Ishikawa (cell line): Measurements from ENCODE around the gene B3GALT4.

ENCODE experiments used
- CEBPB ChIP-seq: IDR thresholded peaks from 2 replicates; pipeline ENCODE4 v1.6.1; 2012
- EP300 ChIP-seq: IDR thresholded peaks from 2 replicates; pipeline ENCODE4 v1.6.1; 2012; ENCODE audit warnings: borderline replicate concordance
- FOXM1 ChIP-seq: IDR thresholded peaks from 2 replicates; pipeline ENCODE4 v1.6.1; 2012; ENCODE audit warnings: low read depth, borderline replicate concordance
- NFIC ChIP-seq: IDR thresholded peaks from 2 replicates; pipeline ENCODE4 v1.6.1; 2012
- RAD21 ChIP-seq: IDR thresholded peaks from 2 replicates; pipeline ENCODE4 v1.6.1; 2012; ENCODE audit warnings: low read depth
- TAF1 ChIP-seq: IDR thresholded peaks from 2 replicates; pipeline ENCODE4 v1.6.1; 2012; ENCODE audit warnings: low read depth, mild to moderate bottlenecking
- TCF12 ChIP-seq: IDR thresholded peaks from 2 replicates; pipeline ENCODE4 v1.6.1; 2012; ENCODE audit warnings: low read depth
- TEAD4 ChIP-seq: IDR thresholded peaks from 2 replicates; pipeline ENCODE4 v1.6.1; 2012
- ZBTB7A ChIP-seq: IDR thresholded peaks from 2 replicates; pipeline ENCODE4 v1.6.1; 2012; ENCODE audit warnings: low read depth
- TF ChIP-seq, protein P1 (sequence below): IDR thresholded peaks from 2 replicates; pipeline ENCODE4 v1.6.1; 2012

DNA sequence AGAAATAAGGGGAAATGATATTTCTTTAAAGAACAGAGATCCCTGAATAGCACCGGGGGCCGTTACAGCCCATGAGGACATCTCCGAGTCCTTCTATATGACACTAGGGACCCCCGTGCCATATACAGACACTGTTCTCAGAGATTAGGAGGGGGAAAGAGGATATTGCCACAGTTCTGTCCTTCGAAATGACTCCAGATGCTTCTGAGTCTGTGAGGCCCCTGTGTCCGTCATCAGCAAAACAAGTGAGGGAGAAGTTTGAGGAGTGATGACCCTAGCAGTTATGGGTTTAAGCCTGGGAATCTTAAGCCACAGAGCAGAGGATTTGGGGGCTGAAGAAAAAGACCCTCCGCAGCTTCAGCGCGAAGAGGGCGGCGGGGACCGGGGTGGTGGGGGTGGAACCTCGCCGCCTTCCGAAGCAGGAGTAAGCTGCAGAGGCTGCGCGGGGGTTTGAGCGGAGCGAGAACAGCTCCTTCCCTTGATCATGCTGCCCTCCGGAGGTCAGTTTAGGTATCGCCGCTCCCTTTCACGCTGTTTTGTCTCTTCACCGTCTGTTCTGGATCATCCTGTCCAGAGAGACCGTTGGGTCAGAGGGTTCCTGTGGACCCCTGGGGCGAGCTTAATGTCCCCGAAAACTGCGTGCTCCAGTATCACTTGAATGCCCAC is 28.8 kb upstream of the B3GALT4 start:
- no peak for TF ChIP-seq NFIC
- no peak for TF ChIP-seq CEBPB
- no peak for TF ChIP-seq TCF12
- TF ChIP-seq ZBTB7A = no peak
- TF ChIP-seq FOXM1 = no peak
- no peak for TF ChIP-seq TEAD4
- peak; percentile 95 for TF ChIP-seq RAD21
- TF ChIP-seq, protein P1, sequence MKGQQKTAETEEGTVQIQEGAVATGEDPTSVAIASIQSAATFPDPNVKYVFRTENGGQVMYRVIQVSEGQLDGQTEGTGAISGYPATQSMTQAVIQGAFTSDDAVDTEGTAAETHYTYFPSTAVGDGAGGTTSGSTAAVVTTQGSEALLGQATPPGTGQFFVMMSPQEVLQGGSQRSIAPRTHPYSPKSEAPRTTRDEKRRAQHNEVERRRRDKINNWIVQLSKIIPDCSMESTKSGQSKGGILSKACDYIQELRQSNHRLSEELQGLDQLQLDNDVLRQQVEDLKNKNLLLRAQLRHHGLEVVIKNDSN = no peak
- TF ChIP-seq TAF1 = no peak
- no peak for TF ChIP-seq EP300
